Amygdala (tissue), 56 donors: ENCODE results near the gene ZWILCH.
"Not testable (repeated sequence)": the region's sequence is repeated elsewhere in the genome, so short reads cannot be mapped to it uniquely, and the experiment has no call there.

Experiments used
- DNase-seq, 56 donors: peaks; one replicate each; lab custom pipeline; 2025; lab: John Stamatoyannopoulos, UW

The ZWILCH gene

GRCh38 chr15:66504563-66505429 lies at the start of gene ZWILCH, which contains the start of gene RPL4:
Gene ZWILCH (plus strand): TSS chr15:66505326. CDS start chr15:66505339, 13 bp downstream.
Gene RPL4 (minus strand): TSS chr15:66504855. CDS start chr15:66504790, 65 bp downstream.
- peak; percentile 4 to 79 (median 52) for DNase-seq

GRCh38 chr15:66456211-66456610 lies 48.9 kb upstream of the ZWILCH start:
- DNase-seq: no peak

GRCh38 chr15:66459818-66460615 lies 45.1 kb upstream of the ZWILCH start:
- DNase-seq: no peak

- DNase-seq: not testable (repeated sequence)
Observed at GRCh38 chr15:66461294-66461693, 43.8 kb upstream of the ZWILCH start.

GRCh38 chr15:66461917-66462316 lies 43.2 kb upstream of the ZWILCH start:
- no peak for DNase-seq

- DNase-seq: no peak
Observed at GRCh38 chr15:66462627-66463026, 42.5 kb upstream of the ZWILCH start.

- DNase-seq: not testable (repeated sequence)
Observed at GRCh38 chr15:66465294-66465693, 39.8 kb upstream of the ZWILCH start.

- DNase-seq: not testable (repeated sequence)
Observed at GRCh38 chr15:66467162-66468040, 37.7 kb upstream of the ZWILCH start.

GRCh38 chr15:66470825-66471224 lies 34.3 kb upstream of the ZWILCH start:
- DNase-seq: not testable (repeated sequence)

GRCh38 chr15:66472176-66472999 lies 32.7 kb upstream of the ZWILCH start:
- DNase-seq: no peak

- no peak for DNase-seq
Observed at GRCh38 chr15:66474135-66474534, 31.0 kb upstream of the ZWILCH start.

GRCh38 chr15:66474963-66475362 lies 30.2 kb upstream of the ZWILCH start:
- no peak for DNase-seq

GRCh38 chr15:66476535-66476934 lies 28.6 kb upstream of the ZWILCH start:
- DNase-seq: no peak

GRCh38 chr15:66477011-66477410 lies 28.1 kb upstream of the ZWILCH start:
- DNase-seq: peak in 26 of 56 donors; percentile 8 to 52 (median 22)

GRCh38 chr15:66480267-66480666 lies 24.9 kb upstream of the ZWILCH start:
- no peak for DNase-seq

- no peak for DNase-seq
Observed at GRCh38 chr15:66481107-66481856, 23.8 kb upstream of the ZWILCH start.

- peak in 1 of 56 donors; percentile 4 for DNase-seq
Observed at GRCh38 chr15:66482539-66482938, 22.6 kb upstream of the ZWILCH start.

- DNase-seq: no peak
Observed at GRCh38 chr15:66483131-66483566, 22.0 kb upstream of the ZWILCH start.
